Activated CD4-positive, alpha-beta T cell treated with anti-CD3 and anti-CD28 coated beads, Interleukin-2, Interleukin-6, amounts not matched to agents 100 ng/mL and 50 ng/mL, durations not matched to agents 16 hours and 8 hours (primary cell): Measurements from ENCODE around the gene NDUFB10.

Source experiments
- DNase-seq: peaks from one replicate; pipeline ENCODE4 v3.0.0-alpha.2; 2020

The NDUFB10 gene

DNA sequence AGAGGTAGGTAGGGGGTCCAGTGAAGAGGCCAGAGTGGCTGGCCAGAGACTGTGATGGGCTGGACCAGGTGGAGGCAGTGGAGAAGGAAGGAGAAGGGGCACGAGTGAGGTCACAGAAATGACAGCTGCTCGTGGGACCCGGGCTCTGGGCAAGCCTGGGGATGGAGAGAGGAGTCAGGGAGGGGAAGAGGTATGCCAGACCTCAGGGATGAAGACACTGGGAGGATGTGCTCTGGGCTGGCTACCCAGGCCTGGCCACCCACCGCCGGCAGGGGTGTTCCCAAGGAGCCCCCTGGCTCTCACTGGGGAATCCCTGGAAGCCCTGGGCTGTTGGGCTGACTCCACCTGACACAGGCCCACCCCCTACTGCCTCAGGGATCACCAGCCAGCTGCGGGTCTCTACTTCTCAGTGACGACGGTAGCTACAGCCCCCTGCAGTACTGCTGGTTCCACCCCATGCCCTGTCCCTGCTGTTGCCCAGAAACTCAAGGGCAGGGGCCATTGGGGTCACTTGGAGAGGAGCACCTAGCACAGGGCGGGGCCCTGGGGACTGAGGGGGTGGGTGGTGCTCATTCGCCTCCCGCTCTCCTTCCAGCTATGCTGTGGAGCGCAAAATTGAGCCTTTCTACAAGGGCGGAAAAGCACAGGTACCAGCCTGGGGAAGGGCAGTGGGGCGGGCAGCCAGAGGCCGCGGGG is 14.3 kb downstream of the NDUFB10 start:
- DNase-seq, result no peak

DNA sequence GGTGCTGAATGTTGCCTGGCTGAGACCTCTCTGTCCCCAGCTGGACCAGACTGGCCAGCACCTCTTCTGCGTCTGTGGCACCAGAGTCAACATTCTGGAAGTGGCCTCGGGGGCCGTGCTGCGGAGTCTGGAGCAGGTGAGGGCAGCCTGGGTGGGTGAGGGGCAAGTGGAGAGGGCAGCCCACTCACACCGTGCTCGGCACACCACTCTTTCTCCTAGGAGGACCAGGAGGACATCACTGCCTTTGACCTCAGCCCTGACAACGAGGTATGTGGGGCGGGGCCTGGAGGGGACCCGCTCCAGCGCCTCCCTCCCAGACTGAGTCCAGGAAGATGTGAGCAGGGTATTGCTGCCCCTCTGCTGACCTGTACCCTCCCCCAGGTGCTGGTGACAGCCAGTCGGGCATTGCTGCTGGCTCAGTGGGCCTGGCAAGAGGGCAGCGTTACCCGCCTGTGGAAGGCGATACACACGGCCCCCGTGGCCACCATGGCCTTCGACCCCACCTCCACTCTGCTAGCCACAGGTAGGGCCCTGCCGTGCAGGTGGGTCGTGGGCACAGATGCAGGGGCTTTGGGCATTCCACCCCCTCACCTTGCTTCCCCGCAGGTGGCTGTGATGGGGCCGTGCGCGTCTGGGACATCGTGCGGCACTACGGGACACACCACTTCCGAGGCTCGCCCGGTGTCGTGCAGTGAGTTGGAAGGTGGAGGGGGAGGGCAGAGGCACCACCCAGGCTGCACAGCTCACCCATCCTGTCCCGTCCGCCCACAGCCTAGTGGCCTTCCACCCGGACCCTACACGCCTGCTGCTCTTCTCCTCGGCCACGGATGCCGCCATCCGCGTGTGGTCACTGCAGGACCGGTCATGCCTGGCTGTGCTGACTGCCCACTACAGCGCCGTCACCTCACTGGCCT is 15.1 kb downstream of the NDUFB10 start:
- no peak for DNase-seq

DNA sequence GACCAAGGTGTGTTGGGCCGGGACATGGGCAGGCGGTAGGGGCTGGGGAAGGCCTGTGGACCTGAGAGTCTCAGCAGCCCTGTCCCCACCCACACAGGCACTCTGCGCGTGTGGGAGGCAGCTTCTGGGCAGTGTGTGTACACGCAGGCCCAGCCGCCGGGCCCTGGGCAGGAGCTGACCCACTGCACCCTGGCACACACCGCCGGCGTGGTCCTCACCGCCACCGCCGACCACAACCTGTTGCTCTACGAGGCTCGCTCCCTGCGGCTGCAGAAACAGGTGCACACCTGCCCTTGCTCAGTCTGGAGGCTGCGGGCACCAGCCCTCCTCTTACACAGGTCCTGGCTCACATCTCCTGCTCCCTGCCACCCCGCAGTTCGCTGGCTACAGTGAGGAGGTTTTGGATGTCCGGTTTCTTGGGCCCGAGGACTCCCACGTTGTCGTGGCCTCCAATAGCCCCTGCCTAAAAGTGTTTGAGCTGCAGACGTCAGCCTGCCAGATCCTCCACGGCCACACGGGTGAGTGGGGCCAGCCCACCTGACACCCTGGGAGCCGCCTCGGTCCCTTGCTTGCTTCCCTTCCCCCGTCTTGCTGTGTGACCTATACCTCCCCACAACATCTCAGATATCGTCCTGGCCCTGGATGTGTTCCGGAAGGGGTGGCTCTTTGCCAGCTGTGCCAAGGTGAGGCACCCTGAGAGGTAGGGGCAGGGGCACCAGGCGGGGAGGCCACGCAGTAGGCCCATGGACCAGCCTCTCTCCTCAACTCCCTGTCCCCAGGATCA is 16.3 kb downstream of the NDUFB10 start:
- no peak for DNase-seq

DNA sequence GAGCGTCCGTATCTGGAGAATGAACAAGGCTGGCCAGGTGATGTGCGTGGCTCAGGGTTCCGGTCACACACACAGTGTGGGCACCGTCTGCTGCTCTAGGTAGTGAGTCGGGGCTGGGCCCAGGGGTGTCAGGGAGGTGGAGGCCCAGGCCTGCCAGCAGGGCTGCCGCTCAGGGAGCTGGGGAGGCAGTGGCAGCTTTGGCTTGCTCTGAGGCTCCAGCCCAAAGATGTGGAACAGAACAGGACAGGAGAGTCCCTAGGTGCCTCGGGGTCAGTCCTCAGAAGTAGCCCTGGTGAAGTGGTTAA is 16.8 kb downstream of the NDUFB10 start:
- DNase-seq, result no peak

DNA sequence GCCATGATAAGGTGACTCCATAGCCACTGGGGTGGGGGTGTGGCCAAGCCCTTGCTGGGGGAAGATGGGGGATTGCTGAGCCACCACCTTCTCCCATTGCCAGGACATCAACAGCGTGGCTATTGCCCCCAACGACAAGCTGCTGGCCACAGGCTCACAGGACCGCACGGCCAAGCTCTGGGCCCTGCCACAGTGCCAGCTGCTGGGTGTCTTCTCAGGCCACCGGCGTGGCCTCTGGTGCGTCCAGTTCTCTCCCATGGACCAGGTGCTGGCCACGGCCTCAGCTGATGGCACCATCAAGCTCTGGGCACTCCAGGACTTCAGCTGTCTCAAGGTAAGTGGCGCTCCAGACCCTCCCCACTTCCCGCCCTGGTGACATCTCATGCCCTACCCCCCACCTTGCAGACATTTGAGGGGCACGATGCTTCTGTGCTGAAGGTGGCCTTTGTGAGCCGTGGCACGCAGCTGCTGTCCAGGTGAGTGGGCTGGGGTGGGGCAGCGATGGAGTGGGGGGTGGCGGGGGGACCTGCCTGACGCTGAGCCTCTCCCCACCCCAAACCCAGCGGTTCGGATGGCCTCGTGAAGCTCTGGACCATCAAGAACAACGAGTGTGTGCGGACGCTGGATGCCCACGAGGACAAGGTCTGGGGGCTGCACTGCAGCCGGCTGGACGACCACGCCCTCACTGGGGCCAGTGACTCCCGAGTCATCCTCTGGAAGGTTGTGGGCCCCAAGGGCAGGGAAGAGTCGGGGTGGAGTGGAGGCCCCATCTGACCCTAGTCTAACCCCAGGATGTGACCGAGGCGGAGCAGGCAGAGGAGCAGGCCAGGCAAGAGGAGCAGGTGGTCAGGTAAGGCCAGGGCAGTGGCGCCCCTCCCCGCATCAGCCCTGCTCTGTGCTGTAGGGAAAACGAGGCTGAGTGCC is 17.9 kb downstream of the NDUFB10 start:
- no peak for DNase-seq

DNA sequence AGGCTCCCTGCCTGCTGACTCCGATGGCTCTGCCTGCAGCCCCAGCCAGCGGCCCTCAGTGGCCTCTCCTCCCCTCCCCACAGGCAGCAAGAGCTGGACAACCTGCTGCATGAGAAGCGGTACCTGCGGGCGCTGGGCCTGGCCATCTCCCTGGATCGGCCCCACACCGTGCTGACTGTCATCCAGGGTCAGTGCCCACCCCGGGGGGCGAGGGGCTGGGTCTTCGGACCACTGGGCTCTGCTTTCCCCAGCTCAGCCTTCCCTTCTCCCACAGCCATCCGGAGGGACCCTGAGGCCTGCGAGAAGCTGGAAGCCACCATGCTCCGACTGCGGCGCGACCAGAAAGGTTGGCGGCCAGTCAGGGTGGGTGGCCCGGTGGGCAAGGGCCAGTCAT is 18.5 kb downstream of the NDUFB10 start:
- DNase-seq, result no peak

DNA sequence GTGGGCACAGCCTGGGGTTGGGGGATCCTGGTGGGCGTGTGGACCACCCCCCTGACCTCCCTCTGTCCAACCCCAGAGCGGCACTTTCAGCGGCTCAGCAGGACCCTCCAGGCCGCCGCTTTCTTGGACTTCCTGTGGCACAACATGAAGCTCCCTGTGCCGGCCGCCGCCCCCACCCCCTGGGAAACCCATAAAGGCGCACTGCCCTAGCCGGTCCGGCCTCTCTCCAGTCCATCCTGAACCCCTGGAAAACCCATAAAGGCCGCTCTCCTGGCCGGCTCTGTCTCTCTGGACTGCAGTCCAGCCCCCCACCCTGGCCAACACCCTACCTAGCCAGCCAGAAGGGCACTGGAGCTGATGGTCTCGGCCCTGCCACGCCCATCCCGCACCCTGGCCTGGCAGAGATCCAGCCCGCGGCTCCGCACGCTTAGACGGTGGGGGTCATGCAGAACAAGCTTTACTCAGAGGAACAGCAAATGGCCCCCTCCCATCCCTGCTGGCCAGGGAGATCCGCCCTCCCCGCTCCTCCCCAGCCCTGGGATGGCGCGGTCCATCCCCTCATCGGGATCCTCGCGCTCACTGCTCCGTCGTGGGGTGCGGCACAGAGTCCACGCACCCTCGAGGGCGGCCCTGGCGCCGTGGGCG is 19.3 kb downstream of the NDUFB10 start:
- no peak for DNase-seq

DNA sequence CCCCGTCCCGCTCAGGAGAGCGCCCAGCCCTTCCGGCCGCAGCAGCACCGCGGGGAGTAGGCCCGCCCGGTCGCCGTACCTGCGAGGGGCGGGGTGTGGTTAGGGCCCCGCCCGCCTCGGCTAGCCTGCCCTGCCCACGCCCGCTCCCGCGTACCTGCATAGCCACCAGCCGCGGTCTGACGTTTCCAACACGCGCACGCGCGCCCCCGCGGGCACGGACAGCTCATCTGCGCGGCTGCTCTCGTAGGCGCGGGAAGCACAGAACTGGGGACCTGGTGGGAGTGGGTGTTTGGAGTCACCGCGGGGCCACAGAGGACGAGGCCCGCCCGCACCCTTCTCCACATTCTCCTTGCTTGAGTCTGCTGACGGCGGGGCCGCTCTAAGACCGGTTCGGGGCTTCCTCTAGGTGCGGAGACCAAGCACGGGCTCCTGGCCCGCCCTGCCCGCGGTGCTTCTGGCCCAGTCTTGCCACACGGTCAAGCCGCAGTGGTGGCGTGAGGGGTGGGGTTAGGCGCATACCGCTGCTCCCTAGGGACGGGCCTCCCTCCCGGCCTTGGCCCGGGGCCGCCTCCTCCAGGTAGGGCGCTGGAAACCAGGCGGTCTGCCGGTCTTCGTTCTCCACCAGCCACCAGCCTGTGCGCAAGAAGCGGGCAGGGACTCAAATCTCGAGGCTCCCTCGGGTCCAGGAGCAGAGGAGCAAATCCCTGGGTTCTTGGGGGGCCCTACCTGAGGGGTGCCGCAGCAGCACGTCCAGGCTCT is 20.1 kb downstream of the NDUFB10 start:
- DNase-seq, result no peak

DNA sequence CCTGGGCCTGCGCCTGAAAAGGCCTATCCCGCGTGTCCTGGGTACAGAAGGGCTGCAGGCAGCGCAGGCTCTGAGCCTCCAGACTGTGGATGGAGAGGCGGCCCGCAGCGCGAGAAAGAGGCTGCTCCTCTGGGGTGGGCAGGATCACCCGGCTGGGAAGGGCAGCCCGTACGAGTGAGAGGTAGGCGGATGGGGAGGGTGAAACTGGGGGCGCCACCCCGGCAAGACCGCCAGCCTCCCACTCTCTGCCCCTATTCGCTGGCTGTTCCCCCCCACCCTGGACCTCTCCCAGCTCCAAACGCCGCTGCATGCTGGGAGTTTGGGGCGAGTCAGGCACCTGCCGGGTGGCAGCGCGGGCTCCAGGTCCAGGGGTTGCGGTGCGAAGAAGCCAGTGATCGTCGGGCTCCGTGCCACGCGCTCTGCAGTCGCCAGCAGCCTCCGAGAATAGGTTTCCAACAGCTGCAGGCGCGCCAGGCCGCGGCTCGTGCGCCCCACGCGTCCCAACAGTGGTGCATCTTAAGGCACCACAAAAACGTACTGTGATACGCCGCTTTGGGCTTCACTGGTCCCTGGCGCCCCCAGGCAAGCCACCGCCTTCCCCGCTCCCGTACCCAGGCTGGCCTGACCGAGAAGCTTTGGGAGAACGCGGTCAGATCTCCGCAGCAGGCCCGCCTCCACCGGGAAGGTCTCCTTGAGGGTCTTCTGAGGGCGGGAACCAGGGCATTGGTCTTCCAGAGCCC is 20.9 kb downstream of the NDUFB10 start:
- no peak for DNase-seq

DNA sequence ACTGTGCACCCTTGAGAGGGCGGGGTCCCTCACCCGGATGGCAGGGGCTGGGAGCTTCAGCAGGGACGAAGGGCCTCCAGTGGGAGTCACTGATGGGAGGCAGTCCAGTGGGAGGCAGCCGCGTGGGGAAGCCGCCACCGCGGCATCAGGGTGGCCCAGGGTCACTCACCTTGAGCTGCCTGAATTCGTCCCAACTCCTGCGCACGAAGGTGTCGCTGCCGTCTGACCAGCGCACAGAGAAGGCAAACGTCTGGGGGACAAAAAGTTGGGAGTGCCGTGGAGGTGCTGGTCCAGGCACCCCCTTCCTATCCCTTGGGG is 21.4 kb downstream of the NDUFB10 start:
- no peak for DNase-seq

DNA sequence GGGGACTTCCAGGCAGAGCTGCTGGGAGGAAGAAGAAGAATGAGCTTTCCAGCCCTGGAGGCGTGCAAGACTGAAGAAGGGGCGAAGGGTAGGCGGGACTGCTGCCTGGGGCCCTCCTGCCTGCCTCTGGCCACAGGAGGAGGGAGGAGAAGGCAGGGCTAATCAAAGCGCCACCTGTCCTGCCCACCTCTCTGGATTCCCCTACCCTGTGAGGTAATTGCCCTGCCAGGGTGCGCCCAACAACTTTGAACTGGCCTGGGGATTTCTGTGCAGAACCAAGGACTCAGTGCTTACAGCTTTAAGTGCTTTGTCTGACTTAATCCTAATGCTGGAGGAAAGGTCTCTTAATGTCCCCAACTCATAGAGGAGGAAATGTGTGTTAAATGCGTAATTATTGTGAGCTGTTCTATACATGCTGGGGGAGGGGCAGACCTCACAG is 22.1 kb downstream of the NDUFB10 start, which contains the start of gene NOXO1:
Gene NOXO1, minus strand, starts transcription at position 72 of the 439 bp plus-strand sequence. CDS start 290 bp downstream, outside the sequence.
- no peak for DNase-seq

DNA sequence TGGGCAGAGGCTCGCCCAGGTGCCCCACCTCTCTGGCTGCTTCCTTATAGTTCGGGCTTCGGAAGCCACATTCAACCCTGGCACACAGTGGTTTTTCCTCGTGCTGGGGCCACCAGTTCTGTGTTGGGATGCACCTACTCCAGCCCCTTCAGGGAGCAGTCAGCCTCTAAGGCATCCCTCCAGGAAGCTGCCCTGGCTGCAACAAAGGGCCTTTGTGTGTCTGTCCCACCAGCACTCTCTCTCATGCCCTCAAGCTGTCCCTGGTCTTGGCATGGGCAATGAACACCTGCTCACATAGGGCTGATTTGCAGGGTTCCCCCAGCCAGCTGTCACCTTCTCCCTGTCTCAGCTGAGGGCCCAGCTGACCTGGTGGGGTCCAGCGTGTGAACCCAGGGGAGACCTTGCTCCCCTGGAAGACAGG is 22.7 kb downstream of the NDUFB10 start:
- no peak for DNase-seq

DNA sequence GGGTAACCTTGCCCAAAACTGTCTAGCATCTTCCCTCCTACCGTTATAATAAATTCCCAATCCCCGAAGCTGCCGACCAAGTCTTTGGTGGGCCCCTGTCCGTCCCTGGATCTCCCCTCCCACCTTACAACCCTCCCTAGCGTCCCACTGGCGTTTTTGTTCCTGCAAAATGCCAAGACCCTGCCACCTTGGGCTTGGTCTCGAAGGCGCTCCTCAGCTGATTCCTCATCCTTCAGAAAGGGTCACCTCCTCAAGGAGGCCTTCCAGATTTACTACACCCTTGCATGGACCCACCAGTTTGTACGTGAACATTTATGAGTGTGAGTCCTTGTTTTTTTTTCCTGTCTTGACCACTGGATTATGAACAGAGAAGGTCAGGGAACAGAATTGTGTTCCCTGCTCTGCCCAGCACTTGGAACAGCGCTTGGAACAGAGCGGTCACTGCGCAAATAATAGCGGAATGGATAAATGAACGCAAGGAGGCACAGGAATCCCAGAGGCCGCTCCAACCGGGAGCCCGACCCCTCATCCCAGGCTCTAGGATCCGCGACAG is 23.7 kb downstream of the NDUFB10 start:
- DNase-seq, result no peak

DNA sequence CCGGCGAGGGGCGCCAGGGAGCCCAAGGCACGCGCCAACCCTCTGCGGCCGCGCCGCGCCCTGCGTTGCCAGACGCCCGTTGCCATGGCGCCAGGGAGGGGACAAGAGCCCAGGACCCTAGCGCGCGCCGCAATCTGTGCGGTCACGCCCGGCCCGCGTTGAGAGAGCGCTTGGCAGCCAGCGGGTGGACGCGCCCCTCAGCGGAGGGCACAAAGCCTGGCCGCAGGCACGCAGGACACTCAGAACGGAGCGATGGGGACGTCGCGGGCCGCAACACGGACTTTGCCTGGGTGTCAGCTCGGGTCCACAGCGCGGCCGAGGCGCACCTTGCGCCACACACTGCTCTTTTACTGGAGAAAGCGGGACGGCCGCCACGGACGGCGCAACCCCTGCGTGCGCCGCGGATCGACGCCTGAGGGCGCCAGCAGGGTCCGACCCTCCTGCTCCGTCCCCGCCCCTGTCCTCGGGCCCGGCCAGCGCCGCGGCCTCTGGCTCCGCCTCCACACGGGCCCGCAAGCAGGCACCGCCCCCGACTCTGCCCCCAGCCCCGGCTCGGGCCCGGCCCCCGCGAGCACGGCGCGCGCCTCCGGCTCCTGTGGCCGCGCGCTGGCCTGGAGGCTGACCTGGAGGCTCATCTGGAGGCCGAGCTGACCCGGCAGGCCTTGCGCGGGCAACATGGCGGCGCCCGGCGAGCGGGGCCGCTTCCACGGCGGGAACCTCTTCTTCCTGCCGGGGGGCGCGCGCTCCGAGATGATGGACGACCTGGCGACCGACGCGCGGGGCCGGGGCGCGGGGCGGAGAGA is 24.4 kb downstream of the NDUFB10 start, which contains the start of gene GFER:
Gene GFER, plus strand, starts transcription at position 650 of the 803 bp plus-strand sequence. Its CDS starts 26 bp downstream, at position 676.
- DNase-seq, result peak; percentile 92

DNA sequence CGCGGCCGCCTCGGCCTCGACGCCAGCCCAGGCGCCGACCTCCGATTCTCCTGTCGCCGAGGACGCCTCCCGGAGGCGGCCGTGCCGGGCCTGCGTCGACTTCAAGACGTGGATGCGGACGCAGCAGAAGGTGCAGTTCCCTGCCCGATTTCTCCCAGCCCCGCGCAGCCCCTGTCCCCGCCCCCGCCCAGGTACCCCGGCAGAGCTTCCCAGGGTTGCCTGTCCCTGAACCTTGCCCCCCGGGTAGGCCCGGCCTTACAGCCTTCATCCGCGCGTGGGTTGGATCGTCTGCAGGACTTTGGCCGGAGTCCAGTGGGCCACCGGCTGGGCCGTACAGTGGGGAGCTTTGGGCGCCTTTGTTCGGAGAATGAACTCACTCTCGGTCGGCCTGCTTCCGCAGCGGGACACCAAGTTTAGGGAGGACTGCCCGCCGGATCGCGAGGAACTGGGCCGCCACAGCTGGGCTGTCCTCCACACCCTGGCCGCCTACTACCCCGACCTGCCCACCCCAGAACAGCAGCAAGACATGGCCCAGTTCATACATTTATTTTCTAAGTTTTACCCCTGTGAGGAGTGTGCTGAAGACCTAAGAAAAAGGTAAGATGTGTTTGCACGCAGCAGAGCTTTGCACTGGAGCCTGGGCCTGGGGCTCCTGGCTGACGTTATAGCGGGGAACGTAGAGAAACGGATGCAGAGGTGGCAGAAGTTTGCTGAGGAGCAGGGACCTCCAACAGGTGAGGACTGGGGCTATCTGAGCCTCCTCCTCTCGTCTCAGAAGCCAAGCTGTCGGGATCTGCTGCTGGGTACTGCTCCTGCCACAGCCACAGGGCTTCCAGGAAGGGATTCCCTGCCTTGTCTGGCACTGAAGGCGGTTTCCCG is 25.2 kb downstream of the NDUFB10 start:
- peak; percentile 49 for DNase-seq

DNA sequence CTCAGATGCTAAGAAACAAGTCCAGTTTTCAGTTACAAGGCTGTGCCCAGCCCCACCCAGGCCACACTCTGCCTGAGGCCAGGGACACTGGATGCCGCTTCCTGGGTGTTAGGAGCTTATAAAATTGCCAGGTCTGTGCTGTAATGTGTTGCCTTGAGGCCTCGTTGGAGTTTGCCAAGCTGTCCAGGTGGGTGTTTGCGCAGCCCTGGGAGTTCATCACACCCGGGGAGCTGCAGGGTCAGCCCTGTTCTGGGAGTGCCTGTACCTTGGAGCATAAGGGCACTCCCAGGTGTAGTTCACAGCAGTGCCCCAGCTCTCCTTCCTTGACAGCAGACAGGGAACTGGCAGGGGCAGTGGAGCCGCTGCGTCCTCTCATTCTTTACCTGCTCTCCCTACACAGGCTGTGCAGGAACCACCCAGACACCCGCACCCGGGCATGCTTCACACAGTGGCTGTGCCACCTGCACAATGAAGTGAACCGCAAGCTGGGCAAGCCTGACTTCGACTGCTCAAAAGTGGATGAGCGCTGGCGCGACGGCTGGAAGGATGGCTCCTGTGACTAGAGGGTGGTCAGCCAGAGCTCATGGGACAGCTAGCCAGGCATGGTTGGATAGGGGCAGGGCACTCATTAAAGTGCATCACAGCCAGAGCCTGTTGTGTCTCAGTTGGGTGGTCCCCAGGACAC is 26.3 kb downstream of the NDUFB10 start:
- DNase-seq, result no peak

DNA sequence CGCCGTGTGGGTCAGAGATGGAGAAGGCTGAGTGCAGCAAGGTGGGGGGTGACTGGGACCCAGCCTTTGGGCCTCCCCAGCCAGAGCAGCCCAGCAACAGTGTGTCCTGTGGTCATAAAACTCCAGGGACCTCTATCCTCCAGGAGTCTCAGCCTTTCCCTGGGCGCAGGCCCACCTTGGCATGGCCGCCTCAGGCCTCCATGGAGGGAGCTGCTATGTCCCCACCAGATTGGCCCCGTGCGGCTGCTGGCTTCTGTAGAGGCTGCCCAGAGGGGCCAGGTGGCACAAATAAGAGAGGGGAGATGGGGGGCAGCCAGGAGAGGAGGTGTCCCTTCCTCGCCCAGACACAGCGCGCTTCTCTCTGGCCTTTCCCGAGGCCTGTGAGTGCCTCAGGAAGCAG is 27.9 kb downstream of the NDUFB10 start:
- no peak for DNase-seq
